ENCODE data around the gene PBXIP1. TPM values are rescaled to one million over a fixed set of nuclear protein-coding genes. Genes with fewer than 3 reads are reported as not detected.

Gene PBXIP1
- polyA plus RNA-seq, 1 experiment = 83.1 TPM

GRCh38 chr1:154961207-154962155, 5.6 kb upstream of the PBXIP1 start, which contains the start of gene PYGO2:
Gene PYGO2 (minus strand): TSS chr1:154961782. CDS start chr1:154961576, 206 bp downstream.
- peak; percentile 37 for TF ChIP-seq CTCF (IDR thresholded peaks at IDR 0.05; ENCODE audit: insufficient read depth, low read depth, low read length)
- ChIA-PET CTCF (interaction anchor here (0.5 to 6.1 kb wide), 17 partner anchors 9 to 402 kb away, joined by 3 to 54 read pairs (median 3); partner anchors contain the start of genes ADAM15, PMVK and SHC1), POLR2A (interaction anchor here (0.5 to 1.5 kb wide), 4 partner anchors 11 to 346 kb away, joined by 4 to 13 read pairs (median 4); no protein-coding TSS in a partner anchor)
- peaks cover 24% of the 10 kb centered on the region for H3K36me3 ChIP-seq (ENCODE audit: control insufficient read depth, insufficient read depth, low read length)
- peak within 1 kb of the TSS; percentile 63 for H3K4me3 ChIP-seq (ENCODE audit: low read depth, low read length)
- DNase-seq (ENCODE audit: low read depth) = no peak
- H3K27me3 ChIP-seq (ENCODE audit: control insufficient read depth, insufficient read depth, low read length) = no peaks in the 10 kb centered on the region

- DNase-seq (ENCODE audit: low read depth) = no peak
- ChIA-PET POLR2A (interaction anchor here (0.6 to 1.5 kb wide), 2 partner anchors 12 to 13 kb away, joined by 5 to 13 read pairs; no protein-coding TSS in a partner anchor), CTCF (interaction anchor here (0.5 to 6.1 kb wide), 13 partner anchors 9 to 401 kb away, joined by 3 to 54 read pairs (median 4); partner anchors contain the start of genes ADAM15, PMVK and SHC1)
Measured at GRCh38 chr1:154960446-154961136, 4.7 kb upstream of the PBXIP1 start.

GRCh38 chr1:154959426-154959780, 3.5 kb upstream of the PBXIP1 start:
- CTCF ChIA-PET = interaction anchor here (4.6 kb wide), 1 partner anchor 38 kb away, joined by 54 read pairs; no protein-coding TSS in a partner anchor
- no peak for DNase-seq (ENCODE audit: low read depth)
- Histone ChIP-seq H3K4me3 (ENCODE audit: low read depth, low read length) (no peak overlapping the region), H3K27me3 (ENCODE audit: control insufficient read depth, insufficient read depth, low read length) (no peaks in the 10 kb centered on the region), H3K36me3 (ENCODE audit: control insufficient read depth, insufficient read depth, low read length) (peaks cover 12% of the 10 kb centered on the region)
- POLR2A ChIA-PET = interaction anchor here (0.6 kb wide), 1 partner anchor 10 kb away, joined by 5 read pairs; no protein-coding TSS in a partner anchor
- TF ChIP-seq CTCF (IDR thresholded peaks at IDR 0.05; ENCODE audit: insufficient read depth, low read depth, low read length) = no peak

More at GRCh38 chr1:154960446-154961136, 4.7 kb upstream of the PBXIP1 start:
- no peak for TF ChIP-seq CTCF (IDR thresholded peaks at IDR 0.05; ENCODE audit: insufficient read depth, low read depth, low read length)
- H3K4me3 ChIP-seq (ENCODE audit: low read depth, low read length) = peak overlapping the region; percentile 63
- H3K36me3 ChIP-seq (ENCODE audit: control insufficient read depth, insufficient read depth, low read length) = peaks cover 19% of the 10 kb centered on the region
- no peaks in the 10 kb centered on the region for H3K27me3 ChIP-seq (ENCODE audit: control insufficient read depth, insufficient read depth, low read length)

GRCh38 chr1:154958681-154959425, 3.0 kb upstream of the PBXIP1 start:
- POLR2A ChIA-PET = no interaction called here
- CTCF ChIA-PET = interaction anchor here (0.6 to 4.6 kb wide), 2 partner anchors 39 to 190 kb away, joined by 3 to 54 read pairs; no protein-coding TSS in a partner anchor
- Histone ChIP-seq H3K27me3 (ENCODE audit: control insufficient read depth, insufficient read depth, low read length) (no peaks in the 10 kb centered on the region), H3K4me3 (ENCODE audit: low read depth, low read length) (no peak overlapping the region), H3K36me3 (ENCODE audit: control insufficient read depth, insufficient read depth, low read length) (peaks cover 10% of the 10 kb centered on the region)
- TF ChIP-seq CTCF (IDR thresholded peaks at IDR 0.05; ENCODE audit: insufficient read depth, low read depth, low read length) = no peak
- no peak for DNase-seq (ENCODE audit: low read depth)

All from BJ (cell line).